CD4-positive, alpha-beta T cell treated with Interleukin-4 for 1 hour (primary cell): ENCODE data around the gene STK32C.

ENCODE experiments used
- DNase-seq, 2 donors: peaks; one replicate each; pipeline ENCODE4 v3.0.0-alpha.2; 2020 to 2022

Gene STK32C

GRCh38 chr10:132195366-132196075 lies 112.2 kb downstream of the STK32C start:
- DNase-seq = no peak

- no peak for DNase-seq
Observed at GRCh38 chr10:132194726-132195125, 113.0 kb downstream of the STK32C start.

GRCh38 chr10:132193907-132194552 lies 113.7 kb downstream of the STK32C start:
- DNase-seq = no peak

- DNase-seq = no peak
Observed at GRCh38 chr10:132192991-132193665, 114.6 kb downstream of the STK32C start.

GRCh38 chr10:132192076-132192975 lies 115.4 kb downstream of the STK32C start:
- no peak for DNase-seq

GRCh38 chr10:132189810-132190422 lies 117.8 kb downstream of the STK32C start:
- no peak for DNase-seq

GRCh38 chr10:132189016-132189415 lies 118.7 kb downstream of the STK32C start:
- no peak for DNase-seq

GRCh38 chr10:132188331-132188730 lies 119.4 kb downstream of the STK32C start:
- no peak for DNase-seq

GRCh38 chr10:132187430-132188138 lies 120.2 kb downstream of the STK32C start:
- no peak for DNase-seq

GRCh38 chr10:132186488-132187429 lies 121.0 kb downstream of the STK32C start, which contains the start of gene DPYSL4:
Gene DPYSL4 (plus strand): TSS chr10:132186948. CDS start chr10:132187064, 116 bp downstream.
- no peak for DNase-seq

- DNase-seq = peak; percentile 34 to 52
Observed at GRCh38 chr10:132185601-132186487, 121.9 kb downstream of the STK32C start.

- DNase-seq = no peak
Observed at GRCh38 chr10:132184816-132185593, 122.7 kb downstream of the STK32C start.

GRCh38 chr10:132183046-132183445 lies 124.7 kb downstream of the STK32C start:
- DNase-seq = no peak

GRCh38 chr10:132182591-132182990 lies 125.2 kb downstream of the STK32C start:
- DNase-seq = no peak

GRCh38 chr10:132181691-132182425 lies 125.9 kb downstream of the STK32C start:
- no peak for DNase-seq

- DNase-seq = no peak
Observed at GRCh38 chr10:132180736-132181135, 127.0 kb downstream of the STK32C start.

- no peak for DNase-seq
Observed at GRCh38 chr10:132179551-132180392, 128.0 kb downstream of the STK32C start.
